H1 (cell line): Measurements from ENCODE around the gene FGR. TPM values are rescaled to one million over a fixed set of nuclear protein-coding genes. Genes with fewer than 3 reads are reported as not detected.

Source experiments
- CTCF ChIA-PET: fragments of 300-600 bp; sonication (Branson Sonifier 250); formaldehyde crosslinking; loops from one replicate; lab custom pipeline; 2021; ENCODE audit not compliant: partially characterized antibody; lab: Charles Lee
- POLR2A ChIA-PET: fragments of 300-600 bp; sonication (Branson Sonifier 250); formaldehyde crosslinking; loops from one replicate; lab custom pipeline; 2021; ENCODE audit warnings: inconsistent platforms; ENCODE audit not compliant: partially characterized antibody; lab: Charles Lee
- DNase-seq, 2 experiments: peaks; one replicate each; pipeline versions ENCODE4 v3.0.0 to v3.0.0-alpha.2; 2010 to 2022; ENCODE audit warnings: low spot score in 2 of 2, low read depth in 1 of 2, mixed read lengths in 1 of 2
- FAIRE-seq: peaks from 2 replicates; lab custom pipeline; 2011; peaks lifted over from hg19 to GRCh38; lab: Jason Lieb, UNC
- H2AFZ ChIP-seq: 2 replicates; pipeline ENCODE4 v1.8.1; 2012; ENCODE audit warnings: low read length, inconsistent platforms
- H2AK5ac ChIP-seq: 2 replicates; pipeline ENCODE4 v1.6.1; 2013; ENCODE audit warnings: low read depth, low read length
- H2BK120ac ChIP-seq: replicated peaks from 2 replicates; pipeline ENCODE3; 2013; ENCODE audit warnings: low read depth, low read length, inconsistent platforms
- H2BK12ac ChIP-seq: 2 replicates; pipeline ENCODE4 v1.6.1; 2013; ENCODE audit warnings: low read depth, low read length
- H2BK15ac ChIP-seq: 2 replicates; pipeline ENCODE4 v1.6.1; 2013; ENCODE audit warnings: low read length
- H2BK20ac ChIP-seq: 2 replicates; pipeline ENCODE4 v1.6.1; 2013; ENCODE audit warnings: low read length
- H2BK5ac ChIP-seq: 2 replicates; pipeline ENCODE4 v1.6.1; 2013; ENCODE audit warnings: low read depth, low read length
- H3K14ac ChIP-seq: 2 replicates; pipeline ENCODE4 v1.6.1; 2013; ENCODE audit warnings: inconsistent platforms; ENCODE audit not compliant: insufficient read length
- H3K18ac ChIP-seq: 2 replicates; pipeline ENCODE4 v1.6.1; 2013; ENCODE audit warnings: low read length; ENCODE audit errors: extremely low read depth
- H3K23ac ChIP-seq: 2 replicates; pipeline ENCODE4 v1.6.1; 2013; ENCODE audit warnings: inconsistent platforms; ENCODE audit not compliant: insufficient read length
- H3K23me2 ChIP-seq: 2 replicates; pipeline ENCODE4 v1.6.1; 2013; ENCODE audit warnings: low read depth, low read length
- H3K27ac ChIP-seq: 2 replicates; pipeline ENCODE4 v1.6.1; 2011; ENCODE audit warnings: low read depth, low read length, inconsistent platforms
- H3K27me3 ChIP-seq, 4 experiments: replicated peaks in 1 of 4; 1 replicate in 1 of 4; 2 replicates in 3 of 4; pipeline versions ENCODE4 v1.6.1 to v1.8.1; 2011 to 2013; ENCODE audit warnings: low read length in 3 of 4, mild to moderate bottlenecking in 3 of 4, inconsistent platforms in 2 of 4, mixed read lengths in 2 of 4, moderate library complexity in 1 of 4; ENCODE audit not compliant: control insufficient read depth in 3 of 4, insufficient read depth in 3 of 4; ENCODE audit errors: extremely low read depth in 1 of 4
- H3K36me3 ChIP-seq, 4 experiments: 2 replicates each; pipeline versions ENCODE4 v1.6.1 to v1.8.1; 2011 to 2013; ENCODE audit warnings: mild to moderate bottlenecking in 4 of 4, low read length in 3 of 4, moderate library complexity in 2 of 4, control low read depth in 1 of 4, inconsistent platforms in 1 of 4; ENCODE audit not compliant: insufficient read depth in 4 of 4, control insufficient read depth in 2 of 4
- H3K4ac ChIP-seq: replicated peaks from 2 replicates; pipeline ENCODE3; 2013; ENCODE audit warnings: low read length, low read depth, mixed read lengths, inconsistent platforms; ENCODE audit not compliant: insufficient read length
- H3K4me1 ChIP-seq, 4 experiments: replicated peaks in 1 of 4; 1 replicate in 1 of 4; 2 replicates in 3 of 4; pipeline versions ENCODE4 v1.6.1 to v1.8.1; 2011 to 2013; ENCODE audit warnings: low read length in 3 of 4, inconsistent platforms in 2 of 4, mixed read lengths in 1 of 4; ENCODE audit not compliant: insufficient read depth in 4 of 4, control insufficient read depth in 3 of 4
- H3K4me2 ChIP-seq, 2 experiments: 2 replicates each; pipeline versions ENCODE4 v1.6.1 to v1.8.1; 2011 to 2013; ENCODE audit warnings: low read depth in 2 of 2, low read length in 2 of 2, control low read depth in 1 of 2, inconsistent platforms in 1 of 2, mild to moderate bottlenecking in 1 of 2; ENCODE audit not compliant: insufficient read depth in 1 of 2
- H3K4me3 ChIP-seq, 4 experiments: fragments of 200-600, 300-600 bp in 1 of 4; sonication (generic), shearing (Covaris generic), sonication (Bioruptor Twin) in 1 of 4; 2 replicates each; pipeline versions ENCODE4 v1.5.1 to v1.8.1; 2011 to 2016; ENCODE audit warnings: low read length in 4 of 4, low read depth in 3 of 4, control low read depth in 2 of 4, inconsistent platforms in 2 of 4, mild to moderate bottlenecking in 2 of 4, mixed read lengths in 1 of 4, moderate library complexity in 1 of 4; ENCODE audit not compliant: insufficient read depth in 2 of 4; ENCODE audit errors: extremely low read depth in 1 of 4
- H3K56ac ChIP-seq: replicated peaks from 2 replicates; pipeline ENCODE3; 2013; ENCODE audit warnings: low read depth, mild to moderate bottlenecking, mixed read lengths, low read length, inconsistent platforms; ENCODE audit not compliant: insufficient read length
- H3K79me1 ChIP-seq: 2 replicates; pipeline ENCODE4 v1.6.1; 2013; ENCODE audit warnings: low read depth, low read length, control low read depth
- H3K79me2 ChIP-seq, 2 experiments: 2 replicates each; pipeline versions ENCODE4 v1.6.1 to v1.8.1; 2012 to 2013; ENCODE audit warnings: low read length in 2 of 2, mild to moderate bottlenecking in 2 of 2, inconsistent platforms in 1 of 2; ENCODE audit not compliant: insufficient read depth in 2 of 2, control insufficient read depth in 1 of 2
- H3K9ac ChIP-seq, 4 experiments: replicated peaks in 1 of 4; 1 replicate in 1 of 4; 2 replicates in 3 of 4; pipeline versions ENCODE4 v1.6.1 to v1.8.1; 2011 to 2013; ENCODE audit warnings: low read depth in 3 of 4, low read length in 3 of 4, control low read depth in 2 of 4, mild to moderate bottlenecking in 2 of 4, moderate library complexity in 2 of 4, inconsistent platforms in 1 of 4; ENCODE audit errors: extremely low read depth in 1 of 4
- H3K9me3 ChIP-seq, 2 experiments: 2 replicates each; pipeline versions ENCODE4 v1.6.1 to v1.8.1; 2012 to 2013; ENCODE audit warnings: mild to moderate bottlenecking in 2 of 2, moderate library complexity in 2 of 2, control low read depth in 1 of 2, inconsistent platforms in 1 of 2, low read depth in 1 of 2, low read length in 1 of 2, mixed read lengths in 1 of 2; ENCODE audit not compliant: insufficient read depth in 2 of 2
- H4K20me1 ChIP-seq, 2 experiments: replicated peaks in 1 of 2; 2 replicates each; pipeline versions ENCODE3 to v1.8.1; 2011 to 2013; ENCODE audit warnings: inconsistent platforms in 2 of 2, low read length in 2 of 2, mild to moderate bottlenecking in 1 of 2; ENCODE audit not compliant: insufficient read depth in 2 of 2, control insufficient read depth in 1 of 2
- H4K5ac ChIP-seq: 2 replicates; pipeline ENCODE4 v1.6.1; 2013; ENCODE audit warnings: low read length, low read depth, mixed read lengths, inconsistent platforms; ENCODE audit not compliant: insufficient read length
- H4K8ac ChIP-seq: 2 replicates; pipeline ENCODE4 v1.8.0; 2013; ENCODE audit warnings: mild to moderate bottlenecking, moderate library complexity, low read length, inconsistent platforms; ENCODE audit not compliant: insufficient read depth; ENCODE audit errors: extremely low read depth
- H4K91ac ChIP-seq: replicated peaks from 2 replicates; pipeline ENCODE3; 2013; ENCODE audit warnings: low read length, mixed read lengths, inconsistent platforms; ENCODE audit not compliant: insufficient read length
- CBX5 ChIP-seq: fragments of 300-800, 300-1000 bp; sonication (generic); IDR thresholded peaks from 2 replicates; pipeline ENCODE4 v1.7.1; 2016; ENCODE audit warnings: antibody characterized with exemption, low read length, low read depth
- CBX8 ChIP-seq: fragments of 300-800, 300-1000 bp; sonication (generic); IDR thresholded peaks from 2 replicates; pipeline ENCODE4 v1.7.1; 2016; ENCODE audit warnings: low read depth, low read length, borderline replicate concordance
- CHD2 ChIP-seq: IDR thresholded peaks from 2 replicates; pipeline ENCODE4 v1.6.1; 2012; ENCODE audit warnings: low read length, improper control_type of control experiment
- CREB1 ChIP-seq: IDR thresholded peaks from 2 replicates; pipeline ENCODE4 v1.6.1; 2012; ENCODE audit warnings: inconsistent platforms
- EZH2 ChIP-seq: fragments of 200-600 bp; sonication (generic); IDR thresholded peaks from 2 replicates; pipeline ENCODE4 v1.7.1; 2012; ENCODE audit warnings: low read depth, mild to moderate bottlenecking, moderate library complexity, low read length, inconsistent platforms; ENCODE audit not compliant: severe bottlenecking
- GABPA ChIP-seq: IDR thresholded peaks from 2 replicates; pipeline ENCODE4 v1.6.1; 2011; ENCODE audit warnings: mild to moderate bottlenecking, low read length, moderate library complexity, borderline replicate concordance; ENCODE audit not compliant: insufficient read depth
- KDM1A ChIP-seq: fragments of 200-600, 300-600 bp; sonication (generic); IDR thresholded peaks from 2 replicates; pipeline ENCODE4 v1.7.1; 2016; ENCODE audit warnings: mild to moderate bottlenecking, low read length, borderline replicate concordance
- RNF2 ChIP-seq: fragments of 200-900, 300-1000 bp; sonication (generic); IDR thresholded peaks from 2 replicates; pipeline ENCODE4 v1.7.1; 2016; ENCODE audit warnings: borderline replicate concordance, low read depth, mild to moderate bottlenecking, antibody characterized with exemption, low read length; ENCODE audit not compliant: poor library complexity, severe bottlenecking; ENCODE audit errors: missing control alignments
- SUZ12 ChIP-seq: fragments of 200-600 bp; sonication (generic); IDR thresholded peaks from 2 replicates; pipeline ENCODE4 v1.6.1; 2012; ENCODE audit warnings: mild to moderate bottlenecking, inconsistent platforms, low read length, moderate library complexity, mixed read lengths
- TCF12 ChIP-seq: IDR thresholded peaks from 2 replicates; pipeline ENCODE4 v1.6.1; 2011; ENCODE audit warnings: low read depth, mild to moderate bottlenecking, low read length
- TEAD4 ChIP-seq: IDR thresholded peaks from 2 replicates; pipeline ENCODE4 v1.6.1; 2012; ENCODE audit warnings: low read depth, low read length, inconsistent platforms, mixed read lengths
- WGBS, 2 experiments: shearing (Covaris generic) in 1 of 2; methylation state at CpG; one replicate each; pipeline versions ENCODE4 v1.1.6 to v1.1.7; 2013 to 2015; ENCODE audit warnings: low lambda C conversion rate in 2 of 2, mixed read lengths in 2 of 2, inconsistent platforms in 1 of 2, low coverage in 1 of 2, missing lambda C conversion rate in 1 of 2; ENCODE audit not compliant: insufficient replicate concordance in 2 of 2, insufficient coverage in 1 of 2, insufficient read length in 1 of 2; ENCODE audit errors: extremely low coverage in 1 of 2, missing lambda C conversion rate in 1 of 2; 5-methylcytosine and 5-hydroxymethylcytosine counted together
- polyA plus RNA-seq, 7 experiments: library from polyadenylated mRNA; depleted of rRNA in 3 of 7; stranded (reverse) in 5 of 7; unstranded in 2 of 7; fragments of >200 nt in 5 of 7; fragments of 200-250 nt in 2 of 7; gene quantifications; 1 replicate in 5 of 7; 2 replicates in 1 of 7; 4 replicates in 1 of 7; pipeline versions ENCODE4 v1.2.1 to v1.2.3, GENCODE V29; 2011 to 2013; ENCODE audit warnings: missing spikeins in 2 of 7, mixed read lengths in 2 of 7
- total RNA-seq: library from RNA; stranded (reverse); fragmentation: NEBNext Ultra II Directional; extraction: Animal tissue kit (Norgen Biotek cat#: 25700); gene quantifications from 2 replicates; pipeline ENCODE4 v1.2.1, GENCODE V29; 2021

The FGR gene
- total and polyA plus RNA-seq, 2 of the 8 experiments (the other 6 are each of a cell fraction or from before 2014, with no cell fraction given): 0.22 to 0.95 TPM

GRCh38 chr1:27634177-27634984 is 604 bp downstream of the FGR start:
- no peak overlapping the region for H2BK5ac ChIP-seq
- ChIA-PET POLR2A (interaction anchor here (1.0 kb wide), 1 partner anchor 13 kb away, joined by 3 read pairs; no protein-coding TSS in a partner anchor), CTCF (interaction anchor here (0.6 to 3.0 kb wide), 3 partner anchors 9 to 28 kb away, joined by 4 to 10 read pairs (median 5); no protein-coding TSS in a partner anchor)
- peak overlapping the region; percentile 24; the same call in 1 of the 2 replicates for H3K18ac ChIP-seq
- peaks cover 6% of the 10 kb centered on the region; the same call in 1 of the 2 replicates for H3K23me2 ChIP-seq
- H4K8ac ChIP-seq: 0 out of 2 replicates have a peak overlapping the region, but pooled peaks have one; percentile 6
- peak in 1 of 2 experiments; percentile 67 for DNase-seq
- H3K36me3 ChIP-seq: no peaks in the 10 kb centered on the region
- FAIRE-seq: no peak
- no peak overlapping the region for H2BK12ac ChIP-seq
- H3K4ac ChIP-seq: no peak overlapping the region
- H2AK5ac ChIP-seq: no peak overlapping the region
- H3K56ac ChIP-seq: no peak overlapping the region
- H3K23ac ChIP-seq: no peak overlapping the region
- H4K20me1 ChIP-seq: no peaks in the 10 kb centered on the region
- no peaks in the 10 kb centered on the region for H3K9me3 ChIP-seq
- peaks cover 0 to 5% (median 2%) of the 10 kb centered on the region in 4 experiments; a peak in 5 of 7 replicates for H3K4me1 ChIP-seq
- H3K4me3 ChIP-seq: peak overlapping the region; percentile 31 to 62 (median 52)
- no peak overlapping the region for H4K5ac ChIP-seq
- peak overlapping the region; percentile 57 to 69 for H3K4me2 ChIP-seq
- H2BK120ac ChIP-seq: no peak overlapping the region
- no peak overlapping the region for H4K91ac ChIP-seq
- H3K27ac ChIP-seq: no peak overlapping the region
- 11% methylated on average over 20 of the region's 63 CpGs; no CpG with 5 or more reads in 1 of the 2 experiments for WGBS, 2 experiments
- peaks cover 19 to 36% (median 31%) of the 10 kb centered on the region in 4 experiments for H3K27me3 ChIP-seq
- H2AFZ ChIP-seq: peak overlapping the region; percentile 70
- peak overlapping the region in 1 of 4 experiments; percentile 57; a peak in 1 of 7 replicates for H3K9ac ChIP-seq
- no peak overlapping the region for H3K14ac ChIP-seq
- no peak overlapping the region for H2BK20ac ChIP-seq
- no peaks in the 10 kb centered on the region for H3K79me1 ChIP-seq
- H2BK15ac ChIP-seq: no peak overlapping the region
- H3K79me2 ChIP-seq: no peaks in the 10 kb centered on the region
- TF ChIP-seq CREB1 (no peak), CHD2 (no peak), CBX8 (no peak), SUZ12 (peak; percentile 93), TEAD4 (no peak), GABPA (peak; percentile 16; the same call in 1 of the 2 replicates), KDM1A (no peak), CBX5 (no peak), RNF2 (no peak), TCF12 (no peak), EZH2 (no peak)
